Hepatocyte (in vitro differentiated cells): Measurements from ENCODE around the gene PIK3R2. TPM values are rescaled to one million over a fixed set of nuclear protein-coding genes. Genes with fewer than 3 reads are reported as not detected.

Experiments used
- DNase-seq: peaks from one replicate; pipeline ENCODE4 v3.0.0-alpha.2; 2016; ENCODE audit warnings: low spot score
- H2AFZ ChIP-seq: fragments of 200-600 bp; sonication (generic); 2 replicates; pipeline ENCODE4 v1.6.0; 2016; ENCODE audit warnings: antibody characterized with exemption, mild to moderate bottlenecking
- H3K27ac ChIP-seq: fragments of 200-600 bp; sonication (generic); 2 replicates; pipeline ENCODE4 v1.5.1; 2016; ENCODE audit warnings: mild to moderate bottlenecking
- H3K27me3 ChIP-seq: fragments of 200-600 bp; sonication (generic); 2 replicates; pipeline ENCODE4 v1.6.1; 2016
- H3K36me3 ChIP-seq: fragments of 200-600 bp; sonication (generic); replicated peaks from 2 replicates; pipeline ENCODE4 v1.5.1; 2016; ENCODE audit warnings: low read depth; ENCODE audit not compliant: insufficient read depth
- H3K4me1 ChIP-seq: fragments of 200-600 bp; sonication (generic); 2 replicates; pipeline ENCODE4 v1.5.1; 2016; ENCODE audit warnings: mild to moderate bottlenecking, moderate library complexity; ENCODE audit not compliant: insufficient read depth
- H3K4me2 ChIP-seq: fragments of 200-600 bp; sonication (generic); 2 replicates; pipeline ENCODE4 v1.6.0; 2016
- H3K4me3 ChIP-seq: fragments of 200-600 bp; sonication (generic); 2 replicates; pipeline ENCODE4 v1.5.1; 2016; ENCODE audit warnings: mild to moderate bottlenecking
- H3K79me2 ChIP-seq: fragments of 200-600 bp; sonication (generic); 2 replicates; pipeline ENCODE4 v1.6.0; 2017; ENCODE audit warnings: mild to moderate bottlenecking
- H3K9me2 ChIP-seq: fragments of 200-600 bp; sonication (generic); replicated peaks from 2 replicates; pipeline ENCODE4 v1.6.0; 2017; ENCODE audit warnings: mild to moderate bottlenecking; ENCODE audit not compliant: insufficient read depth
- H3K9me3 ChIP-seq: fragments of 200-600 bp; sonication (generic); 2 replicates; pipeline ENCODE4 v1.5.1; 2016; ENCODE audit warnings: low read depth, mild to moderate bottlenecking
- H4K20me1 ChIP-seq: fragments of 200-600 bp; sonication (generic); 2 replicates; pipeline ENCODE4 v1.6.0; 2016; ENCODE audit warnings: mild to moderate bottlenecking; ENCODE audit not compliant: insufficient read depth, poor library complexity, severe bottlenecking
- CTCF ChIP-seq: fragments of 200-600 bp; sonication (generic); IDR thresholded peaks from 2 replicates; pipeline ENCODE4 v1.5.1; 2016; ENCODE audit warnings: antibody characterized with exemption, mild to moderate bottlenecking; ENCODE audit not compliant: poor library complexity
- EZH2 ChIP-seq: fragments of 200-600 bp; sonication (generic); IDR thresholded peaks from 2 replicates; pipeline ENCODE4 v1.6.1; 2016; ENCODE audit warnings: antibody characterized with exemption, mild to moderate bottlenecking, borderline replicate concordance
- EZH2phosphoT487 ChIP-seq: fragments of 200-600 bp; sonication (generic); IDR thresholded peaks from one replicate; pipeline ENCODE4 v1.6.1; 2018; ENCODE audit warnings: antibody characterized with exemption, mild to moderate bottlenecking, low read depth, moderate library complexity; ENCODE audit not compliant: unreplicated experiment, severe bottlenecking
- WGBS: methylation state at CpG from one replicate; pipeline ENCODE4 v1.1.6; 2016; ENCODE audit warnings: low lambda C conversion rate; ENCODE audit errors: missing lambda C conversion rate; 5-methylcytosine and 5-hydroxymethylcytosine counted together
- polyA plus RNA-seq: library from polyadenylated mRNA; unstranded; fragments of >200 nt; fragmentation: Nextera tagmentation; extraction: Ambion mirVana; gene quantifications from 2 replicates; pipeline ENCODE4 v1.2.1, GENCODE V29; 2016
- total RNA-seq: library from RNA; depleted of rRNA; stranded (reverse); fragments of >200 nt; gene quantifications from 2 replicates; pipeline ENCODE4 v1.2.3, GENCODE V29; 2014

Gene PIK3R2
- total and polyA plus RNA-seq, 2 experiments from 2014 or later, result 29.9 to 52.2 TPM

DNA sequence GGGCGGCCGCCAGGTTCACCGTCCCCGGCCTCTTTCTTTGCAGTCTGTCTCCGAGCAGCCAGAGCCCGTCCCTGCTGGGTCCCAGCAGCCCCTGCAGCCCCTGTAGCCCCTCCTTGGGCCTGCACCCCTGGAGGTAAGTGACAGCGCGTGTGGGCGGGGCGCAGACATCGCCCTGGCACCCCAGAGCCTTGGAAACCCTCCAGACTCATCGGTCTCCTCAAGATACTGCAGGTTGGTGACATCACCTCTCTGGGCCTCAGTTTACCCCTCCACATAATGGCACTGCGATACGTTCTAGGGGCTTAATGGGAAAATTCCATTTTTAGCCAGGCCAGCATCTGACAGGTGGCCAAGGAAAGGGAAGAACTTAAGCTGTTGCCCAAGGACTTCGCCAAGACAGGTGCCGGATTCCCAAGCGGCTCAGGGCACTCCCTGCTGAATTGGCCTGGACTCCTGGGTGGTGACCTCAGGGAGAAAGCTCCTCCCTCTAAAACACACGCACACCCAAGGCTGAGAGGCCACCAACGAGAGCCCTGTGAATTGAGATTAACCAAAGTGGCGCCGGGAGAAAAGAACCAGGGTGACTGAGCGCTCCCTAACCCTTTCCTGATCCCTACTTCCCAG, 42.2 kb upstream of the PIK3R2 start:
- TF ChIP-seq CTCF (no peak), EZH2phosphoT487 (no peak), EZH2 (no peak)
- H3K4me2 ChIP-seq, result peak overlapping the region; percentile 98
- no peaks in the 10 kb centered on the region for H4K20me1 ChIP-seq
- H3K79me2 ChIP-seq, result peaks cover 3% of the 10 kb centered on the region
- peaks cover 16% of the 10 kb centered on the region for H3K4me1 ChIP-seq
- H3K9me3 ChIP-seq, result no peaks in the 10 kb centered on the region
- no peaks in the 10 kb centered on the region for H3K27me3 ChIP-seq
- H3K36me3 ChIP-seq, result no peaks in the 10 kb centered on the region
- peak overlapping the region; percentile 96 for H3K27ac ChIP-seq
- H3K9me2 ChIP-seq, result no peaks in the 10 kb centered on the region
- no peak for DNase-seq
- peak overlapping the region; percentile 87 for H3K4me3 ChIP-seq
- 43% methylated on average over 22 of the region's 22 CpGs for WGBS
- peak overlapping the region; percentile 66 for H2AFZ ChIP-seq

DNA sequence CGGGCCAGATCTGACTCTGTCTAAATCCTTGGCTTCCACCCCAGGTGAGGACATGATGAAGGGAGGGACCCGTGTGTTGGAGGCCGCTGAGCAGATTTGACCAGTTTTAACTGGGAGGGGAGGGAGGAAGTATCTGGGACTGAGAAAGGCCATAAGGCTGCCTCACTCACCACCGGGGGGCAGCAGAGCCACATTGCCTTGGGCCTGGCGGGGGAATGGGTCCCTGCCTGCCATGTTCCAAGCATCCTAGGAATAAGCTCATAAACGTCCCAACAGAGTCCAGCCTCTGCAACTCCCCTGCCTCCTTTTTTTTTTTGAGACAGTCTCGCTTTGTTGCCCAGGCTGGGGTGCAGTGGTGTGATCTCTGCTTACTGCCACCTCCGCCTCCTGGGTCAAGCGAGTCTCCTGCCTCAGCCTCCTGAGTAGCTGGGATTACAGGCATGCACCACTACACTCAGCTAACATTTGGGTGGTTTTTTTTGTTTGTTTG, 39.9 kb upstream of the PIK3R2 start:
- peak; percentile 89 for DNase-seq
- H3K4me2 ChIP-seq, result no peak overlapping the region
- no peaks in the 10 kb centered on the region for H3K9me2 ChIP-seq
- H3K79me2 ChIP-seq, result peaks cover 3% of the 10 kb centered on the region
- no peaks in the 10 kb centered on the region for H3K27me3 ChIP-seq
- no peaks in the 10 kb centered on the region for H4K20me1 ChIP-seq
- H2AFZ ChIP-seq, result no peak overlapping the region
- 34% methylated on average over 8 of the region's 9 CpGs for WGBS
- no peaks in the 10 kb centered on the region for H3K9me3 ChIP-seq
- TF ChIP-seq EZH2, result no peak
- TF ChIP-seq CTCF, result peak; percentile 83
- H3K27ac ChIP-seq, result no peak overlapping the region
- H3K36me3 ChIP-seq, result no peaks in the 10 kb centered on the region
- H3K4me3 ChIP-seq, result no peak overlapping the region
- H3K4me1 ChIP-seq, result peaks cover 20% of the 10 kb centered on the region

- Histone ChIP-seq H3K4me1 (peaks cover 20% of the 10 kb centered on the region), H4K20me1 (peaks cover 4% of the 10 kb centered on the region), H3K4me3 (no peak overlapping the region), H3K79me2 (peaks cover 9% of the 10 kb centered on the region), H3K27me3 (no peaks in the 10 kb centered on the region), H3K9me3 (no peaks in the 10 kb centered on the region), H3K4me2 (no peak overlapping the region), H3K27ac (no peak overlapping the region), H3K36me3 (no peaks in the 10 kb centered on the region), H2AFZ (no peak overlapping the region), H3K9me2 (no peaks in the 10 kb centered on the region)
- no peak for DNase-seq
- TF ChIP-seq EZH2, result no peak
- TF ChIP-seq CTCF, result no peak
- TF ChIP-seq EZH2phosphoT487, result no peak
- 96% methylated on average over 5 of the region's 5 CpGs for WGBS
Measured at GRCh38 chr19:18113827-18114226, 39.1 kb upstream of the PIK3R2 start.
